A673 (cell line): ENCODE data around the gene MICAL3. TPM values are rescaled to one million over a fixed set of nuclear protein-coding genes. Genes with fewer than 3 reads are reported as not detected.

Source experiments
- BruUV-seq: library from RNA; stranded (reverse); fragments of 400-500 nt; replicated peaks from 2 replicates; lab custom pipeline; 2021; lab: Mats Ljungman, UMichigan
- CTCF ChIA-PET: fragments of 300-600 bp; sonication (Branson Sonifier 250); formaldehyde crosslinking; loops from one replicate; lab custom pipeline; 2022; ENCODE audit warnings: antibody characterized with exemption; lab: Charles Lee
- POLR2A ChIA-PET: fragments of 300-600 bp; sonication (Branson Sonifier 250); formaldehyde crosslinking; loops from one replicate; lab custom pipeline; 2022; ENCODE audit warnings: antibody characterized with exemption; ENCODE audit not compliant: low non-redundant PET; lab: Charles Lee
- DNase-seq: peaks from one replicate; pipeline ENCODE4 v3.0.0-alpha.2; 2015; ENCODE audit warnings: low spot score
- H3K27ac ChIP-seq: fragments of 200-600 bp; sonication (generic); 2 replicates; pipeline ENCODE4 v1.5.1; 2016; ENCODE audit warnings: mixed run types, low read depth, mild to moderate bottlenecking, mixed read lengths, antibody characterized with exemption, low read length; ENCODE audit not compliant: poor library complexity, severe bottlenecking
- H3K27me3 ChIP-seq: fragments of 200-600 bp; sonication (generic); replicated peaks from 2 replicates; pipeline ENCODE4 v1.6.1; 2017; ENCODE audit warnings: mixed run types, low read depth, mild to moderate bottlenecking, mixed read lengths, antibody characterized with exemption, low read length; ENCODE audit not compliant: insufficient read depth, poor library complexity
- H3K36me3 ChIP-seq: fragments of 200-600 bp; sonication (generic); 2 replicates; pipeline ENCODE4 v1.6.1; 2016; ENCODE audit warnings: mixed run types, mild to moderate bottlenecking, mixed read lengths, antibody characterized with exemption, low read length; ENCODE audit not compliant: insufficient read depth, poor library complexity, severe bottlenecking
- H3K4me1 ChIP-seq: fragments of 200-600 bp; sonication (generic); 2 replicates; pipeline ENCODE4 v1.6.1; 2017; ENCODE audit warnings: mixed run types, mild to moderate bottlenecking, mixed read lengths, antibody characterized with exemption, low read length; ENCODE audit not compliant: insufficient read depth, poor library complexity, severe bottlenecking
- H3K4me3 ChIP-seq: fragments of 200-600 bp; sonication (generic); 2 replicates; pipeline ENCODE4 v1.5.1; 2016; ENCODE audit warnings: low read depth, mixed run types, mild to moderate bottlenecking, mixed read lengths, low read length; ENCODE audit not compliant: poor library complexity, severe bottlenecking
- H3K9me3 ChIP-seq: fragments of 200-600 bp; sonication (generic); 2 replicates; pipeline ENCODE4 v1.6.1; 2016; ENCODE audit warnings: mixed run types, low read depth, mild to moderate bottlenecking, mixed read lengths, antibody characterized with exemption, low read length; ENCODE audit not compliant: poor library complexity, severe bottlenecking
- EZH2 ChIP-seq: fragments of 200-600 bp; sonication (generic); IDR thresholded peaks from 2 replicates; pipeline ENCODE4 v1.6.1; 2017; ENCODE audit warnings: borderline replicate concordance, low read depth, mild to moderate bottlenecking, mixed read lengths, antibody characterized with exemption, low read length; ENCODE audit not compliant: poor library complexity, severe bottlenecking
- intact Hi-C: fragments of 100-400 bp; cut with micrococcal nuclease; formaldehyde crosslinking; loops from one replicate; pipeline ENCODE4 v1.10.0; 2022; ENCODE audit not compliant: unreplicated experiment
- total RNA-seq: library from RNA; stranded (reverse); gene quantifications from 2 replicates; pipeline ENCODE4 v1.2.3, GENCODE V29; 2021
- TF ChIP-seq, protein P1 (sequence below): fragments of 300-800, 200-600 bp; sonication (generic); conservative IDR thresholded peaks from 2 replicates; pipeline ENCODE4 v1.5.1; 2017; ENCODE audit warnings: low read depth, mild to moderate bottlenecking, antibody characterized with exemption, low read length, moderate library complexity, mixed read lengths

Gene MICAL3
- total RNA-seq, 1 experiment from 2014 or later, result 63.6 TPM

GRCh38 chr22:17822087-17822486, 202.3 kb downstream of the MICAL3 start:
- TF ChIP-seq, protein P1, sequence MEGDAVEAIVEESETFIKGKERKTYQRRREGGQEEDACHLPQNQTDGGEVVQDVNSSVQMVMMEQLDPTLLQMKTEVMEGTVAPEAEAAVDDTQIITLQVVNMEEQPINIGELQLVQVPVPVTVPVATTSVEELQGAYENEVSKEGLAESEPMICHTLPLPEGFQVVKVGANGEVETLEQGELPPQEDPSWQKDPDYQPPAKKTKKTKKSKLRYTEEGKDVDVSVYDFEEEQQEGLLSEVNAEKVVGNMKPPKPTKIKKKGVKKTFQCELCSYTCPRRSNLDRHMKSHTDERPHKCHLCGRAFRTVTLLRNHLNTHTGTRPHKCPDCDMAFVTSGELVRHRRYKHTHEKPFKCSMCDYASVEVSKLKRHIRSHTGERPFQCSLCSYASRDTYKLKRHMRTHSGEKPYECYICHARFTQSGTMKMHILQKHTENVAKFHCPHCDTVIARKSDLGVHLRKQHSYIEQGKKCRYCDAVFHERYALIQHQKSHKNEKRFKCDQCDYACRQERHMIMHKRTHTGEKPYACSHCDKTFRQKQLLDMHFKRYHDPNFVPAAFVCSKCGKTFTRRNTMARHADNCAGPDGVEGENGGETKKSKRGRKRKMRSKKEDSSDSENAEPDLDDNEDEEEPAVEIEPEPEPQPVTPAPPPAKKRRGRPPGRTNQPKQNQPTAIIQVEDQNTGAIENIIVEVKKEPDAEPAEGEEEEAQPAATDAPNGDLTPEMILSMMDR, result no peak
- no peak for TF ChIP-seq EZH2
- peaks cover 1% of the 10 kb centered on the region for H3K36me3 ChIP-seq
- no peak for DNase-seq
- no peaks in the 10 kb centered on the region for H3K27me3 ChIP-seq
- no TSS peak for BruUV-seq
- no peak overlapping the region for H3K4me3 ChIP-seq
- POLR2A ChIA-PET, result no interaction called here
- no peaks in the 10 kb centered on the region for H3K9me3 ChIP-seq
- H3K27ac ChIP-seq, result no peak overlapping the region
- H3K4me1 ChIP-seq, result no peaks in the 10 kb centered on the region
- intact Hi-C loops, result no loop called here
- CTCF ChIA-PET, result no interaction called here

DNA sequence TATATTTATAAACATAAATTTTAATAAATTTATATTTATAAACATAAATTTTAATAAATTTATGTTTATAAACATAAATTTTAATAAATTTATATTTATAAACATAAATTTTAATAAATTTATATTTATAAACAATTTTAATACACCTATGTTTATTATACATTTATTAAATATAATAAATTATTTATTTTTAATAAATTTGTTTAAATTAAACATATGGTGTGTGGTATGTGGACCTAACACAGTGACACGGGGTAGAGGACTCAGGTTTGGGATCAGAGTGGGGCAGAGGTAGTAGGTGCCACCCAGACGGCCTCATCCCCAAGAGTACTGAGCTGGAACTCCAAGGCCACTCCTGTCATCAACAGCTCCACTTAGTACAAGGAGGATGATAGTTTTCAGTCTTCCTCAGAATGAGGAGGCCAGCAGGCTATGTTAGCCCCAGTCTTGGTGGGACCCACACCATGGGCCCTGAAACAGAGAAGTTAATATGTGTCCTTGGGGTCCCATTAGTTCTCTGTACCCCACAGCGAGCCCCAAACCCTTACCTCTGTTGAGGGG, 203.4 kb downstream of the MICAL3 start:
- ChIA-PET CTCF (no interaction called here), POLR2A (no interaction called here)
- Histone ChIP-seq H3K27me3 (no peaks in the 10 kb centered on the region), H3K36me3 (no peaks in the 10 kb centered on the region), H3K4me3 (no peak overlapping the region), H3K27ac (no peak overlapping the region), H3K9me3 (no peaks in the 10 kb centered on the region), H3K4me1 (no peaks in the 10 kb centered on the region)
- BruUV-seq, result no TSS peak
- TF ChIP-seq EZH2, result no peak
- TF ChIP-seq, protein P1, result no peak
- no peak for DNase-seq
- intact Hi-C loops, result no loop called here

GRCh38 chr22:17818649-17819048, 205.7 kb downstream of the MICAL3 start:
- intact Hi-C loops, result no loop called here
- no peaks in the 10 kb centered on the region for H3K27me3 ChIP-seq
- no peak for DNase-seq
- ChIA-PET POLR2A (no interaction called here), CTCF (no interaction called here)
- no peak overlapping the region for H3K27ac ChIP-seq
- TF ChIP-seq, protein P1, result no peak
- TF ChIP-seq EZH2, result no peak
- H3K4me1 ChIP-seq, result no peaks in the 10 kb centered on the region
- no peak overlapping the region for H3K4me3 ChIP-seq
- no peaks in the 10 kb centered on the region for H3K9me3 ChIP-seq
- BruUV-seq, result no TSS peak
- no peaks in the 10 kb centered on the region for H3K36me3 ChIP-seq
